ENCODE data around the gene CACNA1H.
"Not testable (repeated sequence)": the region's sequence is repeated elsewhere in the genome, so short reads cannot be mapped to it uniquely, and the experiment has no call there.

The CACNA1H gene

GRCh38 chr16:1225728-1226311, 72.9 kb downstream of the CACNA1H start:
- H3K27ac Mint-ChIP-seq; H3K4me1 Mint-ChIP-seq; H3K4me3 Mint-ChIP-seq; H3K9me3 Mint-ChIP-seq; H3K36me3 Mint-ChIP-seq; ATAC-seq (replicated peaks); DNase-seq: not testable (repeated sequence)
- H3K27me3 Mint-ChIP-seq, result peaks cover 5 to 14% of the 10 kb centered on the region in 2 donors

GRCh38 chr16:1226692-1227091, 73.8 kb downstream of the CACNA1H start:
- peaks cover 5 to 10% of the 10 kb centered on the region in 2 donors for H3K27me3 Mint-ChIP-seq
- not testable (repeated sequence) for DNase-seq; H3K27ac Mint-ChIP-seq; H3K4me3 Mint-ChIP-seq; H3K4me1 Mint-ChIP-seq; H3K9me3 Mint-ChIP-seq; H3K36me3 Mint-ChIP-seq; ATAC-seq (replicated peaks)

GRCh38 chr16:1228227-1228626, 75.3 kb downstream of the CACNA1H start:
- not testable (repeated sequence) for H3K4me1 Mint-ChIP-seq; H3K4me3 Mint-ChIP-seq; H3K27ac Mint-ChIP-seq; ATAC-seq (replicated peaks); H3K36me3 Mint-ChIP-seq; H3K27me3 Mint-ChIP-seq; H3K9me3 Mint-ChIP-seq; DNase-seq

GRCh38 chr16:1229476-1229875, 76.6 kb downstream of the CACNA1H start:
- not testable (repeated sequence) for H3K4me3 Mint-ChIP-seq; ATAC-seq (replicated peaks); H3K9me3 Mint-ChIP-seq

GRCh38 chr16:1230084-1230470, 77.2 kb downstream of the CACNA1H start, which contains the start of gene TPSB2:
Gene TPSB2, minus strand, starts transcription at chr16:1230184. Its CDS starts 233 bp downstream, at chr16:1229951.
- H3K27me3 Mint-ChIP-seq; H3K4me1 Mint-ChIP-seq; ATAC-seq (replicated peaks); H3K4me3 Mint-ChIP-seq; H3K27ac Mint-ChIP-seq; H3K36me3 Mint-ChIP-seq; DNase-seq; H3K9me3 Mint-ChIP-seq: not testable (repeated sequence)

More at GRCh38 chr16:1229476-1229875, 76.6 kb downstream of the CACNA1H start:
- DNase-seq, H3K27me3 Mint-ChIP-seq, H3K4me1 Mint-ChIP-seq, H3K36me3 Mint-ChIP-seq, H3K27ac Mint-ChIP-seq: not testable (repeated sequence)

- not testable (repeated sequence) for H3K4me3 Mint-ChIP-seq; DNase-seq; ATAC-seq (replicated peaks); H3K9me3 Mint-ChIP-seq; H3K36me3 Mint-ChIP-seq; H3K27ac Mint-ChIP-seq; H3K27me3 Mint-ChIP-seq; H3K4me1 Mint-ChIP-seq
Observed at GRCh38 chr16:1230471-1231212, 77.7 kb downstream of the CACNA1H start.

GRCh38 chr16:1231301-1231700, 78.4 kb downstream of the CACNA1H start:
- not testable (repeated sequence) for H3K4me1 Mint-ChIP-seq; H3K4me3 Mint-ChIP-seq; DNase-seq; ATAC-seq (replicated peaks); H3K36me3 Mint-ChIP-seq; H3K27ac Mint-ChIP-seq; H3K27me3 Mint-ChIP-seq; H3K9me3 Mint-ChIP-seq

- H3K27ac Mint-ChIP-seq; H3K36me3 Mint-ChIP-seq; DNase-seq; H3K4me3 Mint-ChIP-seq; H3K4me1 Mint-ChIP-seq; H3K9me3 Mint-ChIP-seq; ATAC-seq (replicated peaks); H3K27me3 Mint-ChIP-seq: not testable (repeated sequence)
Observed at GRCh38 chr16:1232049-1232748, 79.3 kb downstream of the CACNA1H start.

GRCh38 chr16:1236659-1237058, 83.8 kb downstream of the CACNA1H start:
- ATAC-seq (replicated peaks), result peak; percentile 54 to 75
- not testable (repeated sequence) for H3K4me3 Mint-ChIP-seq, H3K36me3 Mint-ChIP-seq, DNase-seq, H3K27me3 Mint-ChIP-seq, H3K27ac Mint-ChIP-seq, H3K9me3 Mint-ChIP-seq, H3K4me1 Mint-ChIP-seq

GRCh38 chr16:1237990-1238389, 85.1 kb downstream of the CACNA1H start:
- ATAC-seq (replicated peaks) (no peak), DNase-seq (no peak)
- no peak overlapping the region for H3K4me3 Mint-ChIP-seq
- H3K27ac Mint-ChIP-seq, result no peak overlapping the region
- peaks cover 0 to 7% of the 10 kb centered on the region in 2 donors for H3K27me3 Mint-ChIP-seq
- H3K36me3 Mint-ChIP-seq, result no peaks in the 10 kb centered on the region
- peaks cover 0 to 3% of the 10 kb centered on the region in 2 donors for H3K4me1 Mint-ChIP-seq
- no peaks in the 10 kb centered on the region for H3K9me3 Mint-ChIP-seq

GRCh38 chr16:1238909-1239308, 86.0 kb downstream of the CACNA1H start:
- not testable (repeated sequence) for H3K4me1 Mint-ChIP-seq; H3K9me3 Mint-ChIP-seq; ATAC-seq (replicated peaks); DNase-seq; H3K4me3 Mint-ChIP-seq; H3K27me3 Mint-ChIP-seq; H3K27ac Mint-ChIP-seq; H3K36me3 Mint-ChIP-seq

- DNase-seq; ATAC-seq (replicated peaks); H3K9me3 Mint-ChIP-seq; H3K36me3 Mint-ChIP-seq; H3K4me3 Mint-ChIP-seq; H3K27me3 Mint-ChIP-seq; H3K27ac Mint-ChIP-seq; H3K4me1 Mint-ChIP-seq: not testable (repeated sequence)
Observed at GRCh38 chr16:1239575-1239974, 86.7 kb downstream of the CACNA1H start.

GRCh38 chr16:1240436-1240835, 87.5 kb downstream of the CACNA1H start, which contains the start of gene TPSAB1:
Gene TPSAB1, plus strand, starts transcription at chr16:1240705. Its CDS starts 234 bp downstream, at chr16:1240939.
- not testable (repeated sequence) for H3K36me3 Mint-ChIP-seq; ATAC-seq (replicated peaks); DNase-seq

GRCh38 chr16:1241081-1241480, 88.2 kb downstream of the CACNA1H start:
- not testable (repeated sequence) for H3K4me1 Mint-ChIP-seq; DNase-seq; H3K36me3 Mint-ChIP-seq; ATAC-seq (replicated peaks); H3K27ac Mint-ChIP-seq; H3K9me3 Mint-ChIP-seq; H3K4me3 Mint-ChIP-seq
- H3K27me3 Mint-ChIP-seq, result peaks cover 12 to 15% of the 10 kb centered on the region in 2 donors

More at GRCh38 chr16:1240436-1240835, 87.5 kb downstream of the CACNA1H start, which contains the start of gene TPSAB1:
- peaks cover 10% of the 10 kb centered on the region in 2 donors for H3K27me3 Mint-ChIP-seq
- H3K27ac Mint-ChIP-seq, H3K4me3 Mint-ChIP-seq, H3K9me3 Mint-ChIP-seq, H3K4me1 Mint-ChIP-seq: not testable (repeated sequence)

Data from stimulated activated naive B cell treated with anti-CD40 and anti-IgM and Interleukin-4, amounts not matched to agents 10 μg/mL and 1 μg/mL and 100 μg/mL, for 72 hours (primary cell).